GM23338 (cell line): ENCODE measurements around the gene CFDP1. TPM values are rescaled to one million over a fixed set of nuclear protein-coding genes. Genes with fewer than 3 reads are reported as not detected.

ENCODE experiments used
- ATAC-seq: fragments of 200-7000 bp; cut with Tn5 transposase; 3 replicates; pipeline ENCODE4 v1.9.1; 2020
- DNase-seq: peaks from one replicate; pipeline ENCODE4 v3.0.0-alpha.2; 2015; ENCODE audit warnings: low spot score
- H2AFZ ChIP-seq: fragments of 200-600 bp; sonication (generic); 2 replicates; pipeline ENCODE4 v1.8.0; 2016; ENCODE audit warnings: antibody characterized with exemption, mild to moderate bottlenecking, moderate library complexity
- H3F3A ChIP-seq: fragments of 200-600 bp; sonication (generic); replicated peaks from 2 replicates; pipeline ENCODE4 v1.8.0; 2017; ENCODE audit warnings: antibody characterized with exemption, mixed run types, low read depth
- H3K27ac ChIP-seq: fragments of 200-600 bp; sonication (generic); 2 replicates; pipeline ENCODE4 v1.6.1; 2016; ENCODE audit warnings: low read depth
- H3K27me3 ChIP-seq: fragments of 200-600 bp; sonication (generic); 2 replicates; pipeline ENCODE4 v1.8.0; 2016; ENCODE audit warnings: mild to moderate bottlenecking, mixed run types, moderate library complexity; ENCODE audit not compliant: insufficient read depth
- H3K36me3 ChIP-seq: fragments of 200-600 bp; sonication (generic); 2 replicates; pipeline ENCODE4 v1.8.0; 2016; ENCODE audit warnings: mild to moderate bottlenecking; ENCODE audit not compliant: insufficient read depth
- H3K4me1 ChIP-seq: fragments of 200-600 bp; sonication (generic); 2 replicates; pipeline ENCODE4 v1.8.0; 2016; ENCODE audit warnings: mild to moderate bottlenecking, moderate library complexity; ENCODE audit not compliant: insufficient read depth
- H3K4me2 ChIP-seq: fragments of 200-600 bp; sonication (generic); 2 replicates; pipeline ENCODE4 v1.7.1; 2017; ENCODE audit warnings: mixed run types
- H3K4me3 ChIP-seq: fragments of 200-600 bp; sonication (generic); 2 replicates; pipeline ENCODE4 v1.6.1; 2016; ENCODE audit warnings: mixed run types
- H3K79me2 ChIP-seq: fragments of 200-600 bp; sonication (generic); replicated peaks from 2 replicates; pipeline ENCODE4 v1.8.0; 2017; ENCODE audit warnings: mild to moderate bottlenecking; ENCODE audit not compliant: insufficient read depth
- H3K9me2 ChIP-seq: fragments of 200-600 bp; sonication (generic); 2 replicates; pipeline ENCODE4 v1.8.0; 2017; ENCODE audit not compliant: insufficient read depth
- H4K20me1 ChIP-seq: fragments of 200-600 bp; sonication (generic); replicated peaks from 2 replicates; pipeline ENCODE4 v1.8.0; 2017; ENCODE audit warnings: mild to moderate bottlenecking; ENCODE audit not compliant: insufficient read depth
- H3K27ac Mint-ChIP-seq: 2 replicates; pipeline ENCODE4 v1.8.0; 2020; ENCODE audit warnings: inconsistent platforms, mild to moderate bottlenecking, moderate library complexity, mixed read lengths
- H3K27me3 Mint-ChIP-seq: 3 replicates; pipeline ENCODE4 v1.8.0; 2022; ENCODE audit warnings: low read depth, mild to moderate bottlenecking, moderate library complexity, mixed read lengths, inconsistent platforms; ENCODE audit not compliant: insufficient read depth, poor library complexity
- H3K36me3 Mint-ChIP-seq: 3 replicates; pipeline ENCODE4 v1.8.0; 2021; ENCODE audit warnings: low read depth, mild to moderate bottlenecking, inconsistent platforms, moderate library complexity, mixed read lengths
- H3K4me1 Mint-ChIP-seq: 3 replicates; pipeline ENCODE4 v1.8.0; 2020; ENCODE audit warnings: mild to moderate bottlenecking, inconsistent platforms, mixed read lengths
- H3K4me3 Mint-ChIP-seq: 3 replicates; pipeline ENCODE4 v1.8.0; 2021; ENCODE audit warnings: moderate library complexity, mild to moderate bottlenecking, inconsistent platforms, mixed read lengths
- H3K9me3 Mint-ChIP-seq: 3 replicates; pipeline ENCODE4 v1.8.0; 2020; ENCODE audit warnings: moderate library complexity, mild to moderate bottlenecking, inconsistent platforms, mixed read lengths
- CREB1 ChIP-seq: fragments of 250-450 bp; sonication (Bioruptor Pico); IDR thresholded peaks from 2 replicates; pipeline ENCODE4 v1.5.0; 2020; ENCODE audit warnings: low read depth, mild to moderate bottlenecking, moderate library complexity
- CTCF ChIP-seq, 2 experiments: fragments of 200-600 bp in 1 of 2; sonication (generic) in 1 of 2; conservative IDR thresholded peaks; 2 replicates each; pipeline versions ENCODE4 v1.5.1 to v1.6.1; 2016 to 2017; ENCODE audit warnings: antibody characterized with exemption in 2 of 2, low read depth in 2 of 2, mild to moderate bottlenecking in 2 of 2, moderate library complexity in 1 of 2
- ETS1 ChIP-seq: IDR thresholded peaks from 2 replicates; pipeline ENCODE4 v1.6.1; 2016; ENCODE audit warnings: antibody characterized with exemption
- EZH2 ChIP-seq: fragments of 200-600 bp; sonication (generic); IDR thresholded peaks from one replicate; pipeline ENCODE4 v1.8.0; 2017; ENCODE audit warnings: antibody characterized with exemption, mild to moderate bottlenecking, low read depth; ENCODE audit not compliant: unreplicated experiment
- EZH2phosphoT487 ChIP-seq: fragments of 200-600 bp; sonication (generic); IDR thresholded peaks from one replicate; pipeline ENCODE4 v1.8.1; 2018; ENCODE audit warnings: antibody characterized with exemption; ENCODE audit not compliant: unreplicated experiment
- NANOG ChIP-seq: IDR thresholded peaks from 2 replicates; pipeline ENCODE4 v1.6.1; 2016; ENCODE audit warnings: antibody characterized with exemption, borderline replicate concordance
- POLR2AphosphoS5 ChIP-seq: IDR thresholded peaks from 2 replicates; pipeline ENCODE4 v1.6.1; 2016; ENCODE audit warnings: antibody characterized with exemption, low read depth
- REST ChIP-seq: IDR thresholded peaks from one replicate; pipeline ENCODE4 v1.6.1; 2018; ENCODE audit warnings: antibody characterized with exemption; ENCODE audit not compliant: unreplicated experiment
- STAT1 ChIP-seq: IDR thresholded peaks from one replicate; pipeline ENCODE4 v1.6.1; 2016; ENCODE audit warnings: antibody characterized with exemption; ENCODE audit not compliant: unreplicated experiment
- ZNF331 ChIP-seq: fragments of 250-450 bp; sonication (Bioruptor Pico); IDR thresholded peaks from 2 replicates; pipeline ENCODE4 v1.5.0; 2020; ENCODE audit warnings: low read depth, mild to moderate bottlenecking, moderate library complexity
- ZNF462 ChIP-seq: fragments of 250-450 bp; sonication (Bioruptor Pico); IDR thresholded peaks from 2 replicates; pipeline ENCODE4 v1.5.0; 2020; ENCODE audit warnings: mild to moderate bottlenecking, moderate library complexity
- polyA plus RNA-seq: library from polyadenylated mRNA; unstranded; fragments of >200 nt; fragmentation: Nextera tagmentation; extraction: Ambion mirVana; gene quantifications from 2 replicates; pipeline ENCODE4 v1.2.1, GENCODE V29; 2016
- total RNA-seq: library from RNA; depleted of rRNA; stranded (reverse); fragments of >200 nt; shearing (Covaris generic); gene quantifications from 2 replicates; pipeline ENCODE4 v1.2.3, GENCODE V29; 2014

CFDP1 gene
- total and polyA plus RNA-seq, 2 experiments from 2014 or later = 89.9 to 224 TPM

DNA sequence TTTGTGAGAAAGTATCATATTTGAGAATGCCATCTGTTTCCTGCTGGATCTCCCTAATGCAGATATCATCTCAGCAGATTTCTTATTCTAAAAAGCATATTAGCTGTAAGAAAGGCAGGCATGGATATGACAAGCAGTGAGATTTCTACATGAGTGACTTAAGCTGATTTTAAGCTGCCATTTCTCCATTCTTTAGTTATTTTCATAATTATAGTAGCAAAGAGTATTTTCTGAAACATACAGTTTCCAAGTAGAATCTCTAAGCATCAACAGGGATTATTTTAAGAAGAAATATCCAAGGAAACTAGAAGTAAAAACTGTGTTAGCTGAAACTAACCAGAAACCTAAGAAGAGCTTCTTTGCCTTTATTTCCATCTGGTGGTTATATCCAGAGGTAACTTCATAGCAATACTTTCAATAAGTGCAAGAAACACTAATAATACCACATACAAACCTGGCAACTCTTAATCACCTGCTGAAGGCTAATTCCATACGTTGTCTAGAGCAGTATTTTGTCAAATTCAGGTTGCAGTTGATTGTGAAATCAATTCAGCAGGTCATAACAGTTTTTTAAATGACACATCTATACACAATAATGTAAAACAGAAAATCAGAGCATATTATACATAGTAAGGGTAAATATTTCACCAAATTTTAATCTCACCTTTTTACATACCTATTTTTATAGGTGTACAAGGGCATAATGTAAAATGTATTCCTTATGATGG is 42.2 kb downstream of the CFDP1 start (continued):
- TF ChIP-seq REST = no peak
- no peak for TF ChIP-seq STAT1
- TF ChIP-seq NANOG = no peak
- TF ChIP-seq ZNF331 (CRISPR knock-in tag) = no peak
- no peak for TF ChIP-seq POLR2AphosphoS5
- TF ChIP-seq EZH2 = no peak
- no peak for TF ChIP-seq EZH2phosphoT487
- no peak for TF ChIP-seq CREB1 (CRISPR knock-in tag)

- Mint-ChIP-seq H3K4me3 (no peak overlapping the region), H3K27me3 (peaks cover 3% of the 10 kb centered on the region), H3K4me1 (no peaks in the 10 kb centered on the region), H3K9me3 (no peaks in the 10 kb centered on the region), H3K36me3 (peaks cover 30% of the 10 kb centered on the region), H3K27ac (no peak overlapping the region)
- ATAC-seq = no peak
- Histone ChIP-seq H3K4me3 (no peak overlapping the region), H4K20me1 (peaks cover 7% of the 10 kb centered on the region; the same call in 1 of the 2 replicates), H3F3A (0 out of 2 replicates have a peak, but pooled peaks cover 4% of the 10 kb centered on the region), H3K4me1 (no peaks in the 10 kb centered on the region), H3K27me3 (no peaks in the 10 kb centered on the region), H3K27ac (no peak overlapping the region), H3K36me3 (peaks cover 14% of the 10 kb centered on the region; the same call in 1 of the 2 replicates), H3K4me2 (no peak overlapping the region), H2AFZ (no peak overlapping the region), H3K79me2 (0 out of 2 replicates have a peak, but pooled peaks cover 4% of the 10 kb centered on the region), H3K9me2 (no peaks in the 10 kb centered on the region)
- no peak for DNase-seq
- TF ChIP-seq EZH2phosphoT487 (no peak), ZNF462 (CRISPR knock-in tag) (no peak), ETS1 (no peak), NANOG (no peak), CTCF (conservative IDR thresholded peaks at IDR 0.05; ENCODE audit: low read depth in 2 of 2) (no peak)
These were observed 44.1 kb downstream of the CFDP1 start for GRCh38 chr16:75389096-75389690.
